ENCODE measurements around the gene DAB1.

The DAB1 gene

GRCh38 chr1:57192222-57192621, 231.6 kb downstream of the DAB1 start:
- no peak overlapping the region for H3K4me3 ChIP-seq (ENCODE audit: low read length)
- TF ChIP-seq CTCF (conservative IDR thresholded peaks at IDR 0.05; ENCODE audit: low read depth, low read length): no peak
- DNase-seq (ENCODE audit: low read depth): peak; percentile 93

GRCh38 chr1:57190898-57191297, 233.0 kb downstream of the DAB1 start:
- TF ChIP-seq CTCF (conservative IDR thresholded peaks at IDR 0.05; ENCODE audit: low read depth, low read length): no peak
- DNase-seq (ENCODE audit: low read depth): no peak
- H3K4me3 ChIP-seq (ENCODE audit: low read length): no peak overlapping the region

- DNase-seq (ENCODE audit: low read depth): no peak
- H3K4me3 ChIP-seq (ENCODE audit: low read length): no peak overlapping the region
- TF ChIP-seq CTCF (conservative IDR thresholded peaks at IDR 0.05; ENCODE audit: low read depth, low read length): no peak
Measured at GRCh38 chr1:57188168-57188567, 235.7 kb downstream of the DAB1 start.

- H3K4me3 ChIP-seq (ENCODE audit: low read length): no peak overlapping the region
- no peak for TF ChIP-seq CTCF (conservative IDR thresholded peaks at IDR 0.05; ENCODE audit: low read depth, low read length)
- no peak for DNase-seq (ENCODE audit: low read depth)
Measured at GRCh38 chr1:57186455-57186854, 237.4 kb downstream of the DAB1 start.

- no peak for DNase-seq (ENCODE audit: low read depth)
- no peak overlapping the region for H3K4me3 ChIP-seq (ENCODE audit: low read length)
- TF ChIP-seq CTCF (conservative IDR thresholded peaks at IDR 0.05; ENCODE audit: low read depth, low read length): no peak
Measured at GRCh38 chr1:57179001-57179400, 244.9 kb downstream of the DAB1 start.

- no peak for DNase-seq (ENCODE audit: low read depth)
- H3K4me3 ChIP-seq (ENCODE audit: low read length): no peak overlapping the region
- TF ChIP-seq CTCF (conservative IDR thresholded peaks at IDR 0.05; ENCODE audit: low read depth, low read length): no peak
Measured at GRCh38 chr1:57175506-57175905, 248.4 kb downstream of the DAB1 start.

GRCh38 chr1:57172040-57172439, 251.8 kb downstream of the DAB1 start:
- TF ChIP-seq CTCF (conservative IDR thresholded peaks at IDR 0.05; ENCODE audit: low read depth, low read length): no peak
- no peak for DNase-seq (ENCODE audit: low read depth)
- no peak overlapping the region for H3K4me3 ChIP-seq (ENCODE audit: low read length)

Data from retinal pigment epithelial cell (primary cell).